ENCODE results near the gene WDR70. TPM values are rescaled to one million over a fixed set of nuclear protein-coding genes. Genes with fewer than 3 reads are reported as not detected.
"Not testable (repeated sequence)": the region's sequence is repeated elsewhere in the genome, so short reads cannot be mapped to it uniquely, and the experiment has no call there.

The WDR70 gene
- total RNA-seq, 1 donor from 2014 or later, result 31.3 TPM

DNA sequence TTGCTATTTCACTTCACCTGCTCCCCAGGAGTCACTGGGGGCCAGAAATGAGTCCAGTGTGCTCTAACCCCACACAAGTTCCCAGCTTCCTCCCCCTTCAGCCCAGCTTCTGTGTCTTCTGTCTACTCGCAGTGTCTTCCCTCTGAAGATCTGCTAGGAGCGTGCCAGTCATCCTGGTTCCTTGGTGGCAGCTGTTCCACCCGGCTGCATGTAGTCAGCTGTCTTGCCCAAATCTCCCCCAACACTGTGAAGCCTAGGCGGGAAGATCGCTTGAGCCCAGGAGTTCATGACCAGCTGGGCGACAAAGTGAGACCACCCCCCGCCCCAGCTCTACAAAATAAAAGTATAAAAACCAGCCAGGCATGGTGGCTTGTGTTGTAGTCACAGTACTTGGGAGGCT lies 306.7 kb downstream of the WDR70 start:
- Histone ChIP-seq H2AFZ (ENCODE audit: low read depth, low read length) (no peak overlapping the region), H3K9me3 (ENCODE audit: insufficient read depth, low read depth, low read length) (no peaks in the 10 kb centered on the region), H3K4me3 (ENCODE audit: insufficient read depth, low read depth, low read length) (no peak overlapping the region), H3K4me2 (ENCODE audit: low read length) (no peak overlapping the region), H3K9ac (ENCODE audit: low read length) (no peak overlapping the region), H4K20me1 (ENCODE audit: insufficient read depth, low read length) (peaks cover 4% of the 10 kb centered on the region), H3K4me1 (ENCODE audit: insufficient read depth, low read length) (no peaks in the 10 kb centered on the region), H3K79me2 (ENCODE audit: insufficient read depth, low read length) (peaks cover 5% of the 10 kb centered on the region), H3K36me3 (ENCODE audit: insufficient read depth, low read length) (no peaks in the 10 kb centered on the region), H3K27me3 (ENCODE audit: insufficient read depth, low read length) (no peaks in the 10 kb centered on the region), H3K27ac (ENCODE audit: low read depth, low read length) (no peak overlapping the region)
- FAIRE-seq, result no peak
- H3K27me3 Mint-ChIP-seq (ENCODE audit: low read depth, unreplicated experiment), result no peaks in the 10 kb centered on the region
- DNase-seq (ENCODE audit: low read depth), result no peak
- no peaks in the 10 kb centered on the region for H3K4me1 Mint-ChIP-seq (ENCODE audit: low read depth, unreplicated experiment)
- peaks cover 21% of the 10 kb centered on the region for H3K9me3 Mint-ChIP-seq (ENCODE audit: unreplicated experiment)
- no peak overlapping the region for H3K4me3 Mint-ChIP-seq (ENCODE audit: unreplicated experiment)
- no peak overlapping the region for H3K27ac Mint-ChIP-seq (ENCODE audit: unreplicated experiment)
- TF ChIP-seq EZH2 (IDR thresholded peaks at IDR 0.05; ENCODE audit: insufficient read depth, low read length), result no peak
- TF ChIP-seq, protein P1, sequence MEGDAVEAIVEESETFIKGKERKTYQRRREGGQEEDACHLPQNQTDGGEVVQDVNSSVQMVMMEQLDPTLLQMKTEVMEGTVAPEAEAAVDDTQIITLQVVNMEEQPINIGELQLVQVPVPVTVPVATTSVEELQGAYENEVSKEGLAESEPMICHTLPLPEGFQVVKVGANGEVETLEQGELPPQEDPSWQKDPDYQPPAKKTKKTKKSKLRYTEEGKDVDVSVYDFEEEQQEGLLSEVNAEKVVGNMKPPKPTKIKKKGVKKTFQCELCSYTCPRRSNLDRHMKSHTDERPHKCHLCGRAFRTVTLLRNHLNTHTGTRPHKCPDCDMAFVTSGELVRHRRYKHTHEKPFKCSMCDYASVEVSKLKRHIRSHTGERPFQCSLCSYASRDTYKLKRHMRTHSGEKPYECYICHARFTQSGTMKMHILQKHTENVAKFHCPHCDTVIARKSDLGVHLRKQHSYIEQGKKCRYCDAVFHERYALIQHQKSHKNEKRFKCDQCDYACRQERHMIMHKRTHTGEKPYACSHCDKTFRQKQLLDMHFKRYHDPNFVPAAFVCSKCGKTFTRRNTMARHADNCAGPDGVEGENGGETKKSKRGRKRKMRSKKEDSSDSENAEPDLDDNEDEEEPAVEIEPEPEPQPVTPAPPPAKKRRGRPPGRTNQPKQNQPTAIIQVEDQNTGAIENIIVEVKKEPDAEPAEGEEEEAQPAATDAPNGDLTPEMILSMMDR (IDR thresholded peaks at IDR 0.05; ENCODE audit: insufficient read depth, low read depth, low read length), result no peak
- peaks cover 20% of the 10 kb centered on the region for H3K36me3 Mint-ChIP-seq (ENCODE audit: low read depth, unreplicated experiment)

DNA sequence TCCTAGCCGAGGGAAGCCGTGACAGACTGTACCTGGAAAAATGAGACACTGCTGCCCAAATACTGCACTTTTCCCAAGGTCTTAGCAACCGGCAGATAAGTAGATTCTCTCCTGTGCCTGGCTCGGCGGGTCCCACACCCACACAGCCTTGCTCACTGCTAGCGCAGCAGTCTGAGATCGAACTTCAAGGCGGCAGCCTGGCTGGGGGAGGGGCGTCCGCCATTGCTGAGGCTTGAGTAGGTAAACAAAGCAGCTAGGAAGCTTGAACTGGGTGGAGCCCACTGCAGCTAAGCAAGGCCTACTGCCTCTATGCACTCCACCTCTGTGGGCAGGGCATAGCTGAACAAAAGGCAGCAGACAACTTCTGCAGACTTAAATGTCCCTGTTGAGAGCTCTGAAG lies 309.8 kb downstream of the WDR70 start:
- DNase-seq (ENCODE audit: low read depth); H3K27ac ChIP-seq (ENCODE audit: low read depth, low read length); H3K27me3 ChIP-seq (ENCODE audit: insufficient read depth, low read length); H3K27ac Mint-ChIP-seq (ENCODE audit: unreplicated experiment); H3K4me2 ChIP-seq (ENCODE audit: low read length); H4K20me1 ChIP-seq (ENCODE audit: insufficient read depth, low read length); H3K4me1 ChIP-seq (ENCODE audit: insufficient read depth, low read length); H3K9ac ChIP-seq (ENCODE audit: low read length); H3K36me3 ChIP-seq (ENCODE audit: insufficient read depth, low read length); H3K4me1 Mint-ChIP-seq (ENCODE audit: low read depth, unreplicated experiment); H3K27me3 Mint-ChIP-seq (ENCODE audit: low read depth, unreplicated experiment); H3K4me3 Mint-ChIP-seq (ENCODE audit: unreplicated experiment); H3K79me2 ChIP-seq (ENCODE audit: insufficient read depth, low read length); H3K4me3 ChIP-seq (ENCODE audit: insufficient read depth, low read depth, low read length); H2AFZ ChIP-seq (ENCODE audit: low read depth, low read length); FAIRE-seq; H3K9me3 ChIP-seq (ENCODE audit: insufficient read depth, low read depth, low read length): not testable (repeated sequence)
- H3K36me3 Mint-ChIP-seq (ENCODE audit: low read depth, unreplicated experiment), result peaks cover 21% of the 10 kb centered on the region
- peaks cover 29% of the 10 kb centered on the region for H3K9me3 Mint-ChIP-seq (ENCODE audit: unreplicated experiment)

DNA sequence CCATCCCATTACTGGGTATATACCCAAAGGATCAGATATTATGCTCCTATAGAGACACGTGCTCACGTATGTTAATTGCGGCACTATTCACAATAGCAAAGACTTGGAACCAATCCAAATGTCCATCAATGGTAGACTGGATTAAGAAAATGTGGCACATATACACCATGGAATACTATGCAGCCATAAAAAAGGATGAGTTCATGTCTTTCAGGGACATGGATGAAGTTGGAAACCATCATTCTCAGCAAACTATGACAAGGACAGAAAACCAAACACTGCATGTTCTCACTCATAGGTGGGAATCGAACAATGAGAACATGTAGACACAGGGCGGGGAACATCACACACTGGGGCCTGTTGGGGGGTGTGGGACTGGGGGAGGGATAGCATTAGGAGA lies 315.2 kb downstream of the WDR70 start:
- H3K4me3 Mint-ChIP-seq (ENCODE audit: unreplicated experiment); H3K4me1 ChIP-seq (ENCODE audit: insufficient read depth, low read length); FAIRE-seq; H3K27me3 ChIP-seq (ENCODE audit: insufficient read depth, low read length); H3K79me2 ChIP-seq (ENCODE audit: insufficient read depth, low read length); H3K36me3 ChIP-seq (ENCODE audit: insufficient read depth, low read length); H3K27ac ChIP-seq (ENCODE audit: low read depth, low read length); H3K27me3 Mint-ChIP-seq (ENCODE audit: low read depth, unreplicated experiment); DNase-seq (ENCODE audit: low read depth); H3K4me2 ChIP-seq (ENCODE audit: low read length); H4K20me1 ChIP-seq (ENCODE audit: insufficient read depth, low read length); H3K27ac Mint-ChIP-seq (ENCODE audit: unreplicated experiment); H2AFZ ChIP-seq (ENCODE audit: low read depth, low read length); H3K9ac ChIP-seq (ENCODE audit: low read length); H3K4me3 ChIP-seq (ENCODE audit: insufficient read depth, low read depth, low read length); H3K4me1 Mint-ChIP-seq (ENCODE audit: low read depth, unreplicated experiment); H3K9me3 ChIP-seq (ENCODE audit: insufficient read depth, low read depth, low read length): not testable (repeated sequence)
- H3K9me3 Mint-ChIP-seq (ENCODE audit: unreplicated experiment), result peaks cover 36% of the 10 kb centered on the region
- H3K36me3 Mint-ChIP-seq (ENCODE audit: low read depth, unreplicated experiment), result peaks cover 14% of the 10 kb centered on the region

DNA sequence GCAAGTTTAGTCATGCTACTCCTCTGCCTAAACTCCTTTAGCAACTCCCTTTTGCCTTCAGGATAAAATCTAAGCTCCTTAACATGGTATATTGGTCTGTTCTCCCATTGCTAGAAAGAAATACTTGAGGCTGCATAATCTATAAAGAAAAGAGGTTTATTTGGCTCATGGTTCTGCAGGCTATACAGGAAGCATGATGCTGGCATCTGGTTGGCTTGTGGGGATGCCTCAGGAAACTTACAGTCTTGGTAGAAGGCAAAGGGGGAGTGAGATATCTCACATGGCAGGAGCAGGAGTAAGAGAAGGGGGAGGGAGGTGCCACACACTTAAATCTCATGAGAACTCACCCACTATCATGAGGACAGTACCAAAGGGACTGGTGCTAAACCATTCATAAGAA lies 315.7 kb downstream of the WDR70 start:
- H3K27ac ChIP-seq (ENCODE audit: low read depth, low read length), result no peak overlapping the region
- H3K27me3 Mint-ChIP-seq (ENCODE audit: low read depth, unreplicated experiment), result no peaks in the 10 kb centered on the region

More for the DNA sequence above, 315.7 kb downstream of the WDR70 start:
- H3K4me2 ChIP-seq (ENCODE audit: low read length), result no peak overlapping the region
- H3K36me3 ChIP-seq (ENCODE audit: insufficient read depth, low read length), result peaks cover 3% of the 10 kb centered on the region
- H3K4me3 ChIP-seq (ENCODE audit: insufficient read depth, low read depth, low read length), result no peak overlapping the region
- H3K9me3 ChIP-seq (ENCODE audit: insufficient read depth, low read depth, low read length), result no peaks in the 10 kb centered on the region
- Mint-ChIP-seq H3K36me3 (ENCODE audit: low read depth, unreplicated experiment) (peaks cover 14% of the 10 kb centered on the region), H3K9me3 (ENCODE audit: unreplicated experiment) (peaks cover 35% of the 10 kb centered on the region), H3K27ac (ENCODE audit: unreplicated experiment) (no peak overlapping the region), H3K4me3 (ENCODE audit: unreplicated experiment) (no peak overlapping the region), H3K4me1 (ENCODE audit: low read depth, unreplicated experiment) (peaks cover 8% of the 10 kb centered on the region)
- DNase-seq (ENCODE audit: low read depth) (no peak), FAIRE-seq (no peak)
- H2AFZ ChIP-seq (ENCODE audit: low read depth, low read length), result no peak overlapping the region
- H3K27me3 ChIP-seq (ENCODE audit: insufficient read depth, low read length), result no peaks in the 10 kb centered on the region
- H4K20me1 ChIP-seq (ENCODE audit: insufficient read depth, low read length), result no peaks in the 10 kb centered on the region
- no peak overlapping the region for H3K9ac ChIP-seq (ENCODE audit: low read length)
- TF ChIP-seq, protein P1 (IDR thresholded peaks at IDR 0.05; ENCODE audit: insufficient read depth, low read depth, low read length), result no peak
- TF ChIP-seq EZH2 (IDR thresholded peaks at IDR 0.05; ENCODE audit: insufficient read depth, low read length), result no peak
- peaks cover 9% of the 10 kb centered on the region for H3K4me1 ChIP-seq (ENCODE audit: insufficient read depth, low read length)
- no peaks in the 10 kb centered on the region for H3K79me2 ChIP-seq (ENCODE audit: insufficient read depth, low read length)

All from astrocyte (in vitro differentiated cells and primary cell).